Measurements from ENCODE around the gene TIRAP.
"Not testable (repeated sequence)": the region's sequence is repeated elsewhere in the genome, so short reads cannot be mapped to it uniquely, and the experiment has no call there.

Gene TIRAP

GRCh38 chr11:126288237-126288636, 5.3 kb downstream of the TIRAP start:
- no peak for DNase-seq (ENCODE audit: low read depth)

GRCh38 chr11:126290887-126291286, 8.0 kb downstream of the TIRAP start:
- DNase-seq (ENCODE audit: low read depth) = no peak

- no peak for DNase-seq (ENCODE audit: low read depth)
These were observed 10.8 kb downstream of the TIRAP start for GRCh38 chr11:126293726-126294125.

GRCh38 chr11:126297004-126297403, 14.1 kb downstream of the TIRAP start:
- no peak for DNase-seq (ENCODE audit: low read depth)

- peak; percentile 79 for DNase-seq (ENCODE audit: low read depth)
These were observed 20.9 kb downstream of the TIRAP start, which contains the start of gene DCPS for GRCh38 chr11:126303623-126304456. DCPS (plus strand) TSS chr11:126304060; CDS start chr11:126304081, 21 bp downstream.

- no peak for DNase-seq (ENCODE audit: low read depth)
These were observed 21.7 kb downstream of the TIRAP start for GRCh38 chr11:126304457-126305075.

- DNase-seq (ENCODE audit: low read depth) = no peak
These were observed 22.8 kb downstream of the TIRAP start for GRCh38 chr11:126305699-126306098.

GRCh38 chr11:126307706-126308105, 24.8 kb downstream of the TIRAP start:
- DNase-seq (ENCODE audit: low read depth) = no peak

- no peak for DNase-seq (ENCODE audit: low read depth)
These were observed 25.4 kb downstream of the TIRAP start for GRCh38 chr11:126308271-126308671.

GRCh38 chr11:126308771-126309170, 25.9 kb downstream of the TIRAP start:
- DNase-seq (ENCODE audit: low read depth) = not testable (repeated sequence)

GRCh38 chr11:126310200-126310991, 27.5 kb downstream of the TIRAP start:
- DNase-seq (ENCODE audit: low read depth) = peak; percentile 42

GRCh38 chr11:126310992-126311310, 28.1 kb downstream of the TIRAP start:
- DNase-seq (ENCODE audit: low read depth) = no peak

- DNase-seq (ENCODE audit: low read depth) = no peak
These were observed 28.8 kb downstream of the TIRAP start for GRCh38 chr11:126311401-126312291.

GRCh38 chr11:126312961-126313360, 30.1 kb downstream of the TIRAP start:
- DNase-seq (ENCODE audit: low read depth) = no peak

- no peak for DNase-seq (ENCODE audit: low read depth)
These were observed 30.9 kb downstream of the TIRAP start for GRCh38 chr11:126313826-126314225.

- DNase-seq (ENCODE audit: low read depth) = no peak
These were observed 34.5 kb downstream of the TIRAP start for GRCh38 chr11:126317432-126317755.

- DNase-seq (ENCODE audit: low read depth) = no peak
These were observed 35.1 kb downstream of the TIRAP start for GRCh38 chr11:126317756-126318573.

GRCh38 chr11:126318574-126319373, 35.9 kb downstream of the TIRAP start:
- no peak for DNase-seq (ENCODE audit: low read depth)

GRCh38 chr11:126319374-126319740, 36.5 kb downstream of the TIRAP start:
- no peak for DNase-seq (ENCODE audit: low read depth)

- no peak for DNase-seq (ENCODE audit: low read depth)
These were observed 40.1 kb downstream of the TIRAP start for GRCh38 chr11:126322996-126323395.
